Activated T-cell treated with anti-CD3 and anti-CD28 coated beads, Interleukin-2, amount 50 U/mL, for 1 hour (primary cell): ENCODE results near the gene UGT2A3.
"Not testable (repeated sequence)": the region's sequence is repeated elsewhere in the genome, so short reads cannot be mapped to it uniquely, and the experiment has no call there.

ENCODE experiments used
- DNase-seq: peaks from one replicate; pipeline ENCODE4 v3.0.0-alpha.2; 2020

Gene UGT2A3

GRCh38 chr4:68951078-68951805, at the start of gene UGT2A3:
Gene UGT2A3, minus strand, starts transcription at chr4:68951804. Its CDS starts 44 bp downstream, at chr4:68951760.
- no peak for DNase-seq

- DNase-seq: no peak
Measured at GRCh38 chr4:68997040-68997439, 45.4 kb upstream of the UGT2A3 start.

GRCh38 chr4:68995292-68995691, 43.7 kb upstream of the UGT2A3 start:
- DNase-seq: no peak

GRCh38 chr4:68987007-68987406, 35.4 kb upstream of the UGT2A3 start:
- no peak for DNase-seq

GRCh38 chr4:68985442-68985841, 33.8 kb upstream of the UGT2A3 start:
- no peak for DNase-seq

GRCh38 chr4:68984947-68985346, 33.3 kb upstream of the UGT2A3 start:
- DNase-seq: no peak

- DNase-seq: no peak
Measured at GRCh38 chr4:68963374-68963773, 11.8 kb upstream of the UGT2A3 start.

GRCh38 chr4:68962868-68963267, 11.3 kb upstream of the UGT2A3 start:
- DNase-seq: no peak

GRCh38 chr4:68960294-68961163, 8.9 kb upstream of the UGT2A3 start:
- DNase-seq: no peak

- DNase-seq: not testable (repeated sequence)
Measured at GRCh38 chr4:68959085-68959484, 7.5 kb upstream of the UGT2A3 start.

GRCh38 chr4:68954126-68954525, 2.5 kb upstream of the UGT2A3 start:
- no peak for DNase-seq

GRCh38 chr4:68953056-68953596, 1.5 kb upstream of the UGT2A3 start:
- DNase-seq: no peak

GRCh38 chr4:68951806-68952585, 392 bp upstream of the UGT2A3 start:
- DNase-seq: no peak

- DNase-seq: no peak
Measured at GRCh38 chr4:68950033-68950432, 1.6 kb downstream of the UGT2A3 start.

GRCh38 chr4:68948985-68949384, 2.6 kb downstream of the UGT2A3 start:
- no peak for DNase-seq

- no peak for DNase-seq
Measured at GRCh38 chr4:68948044-68948743, 3.4 kb downstream of the UGT2A3 start.

- no peak for DNase-seq
Measured at GRCh38 chr4:68929076-68929737, 22.4 kb downstream of the UGT2A3 start.

- DNase-seq: no peak
Measured at GRCh38 chr4:68927165-68927564, 24.4 kb downstream of the UGT2A3 start.

- DNase-seq: not testable (repeated sequence)
Measured at GRCh38 chr4:68922202-68922601, 29.4 kb downstream of the UGT2A3 start.

GRCh38 chr4:68921051-68921450, 30.6 kb downstream of the UGT2A3 start:
- no peak for DNase-seq

- DNase-seq: no peak
Measured at GRCh38 chr4:68917016-68917415, 34.6 kb downstream of the UGT2A3 start.

- no peak for DNase-seq
Measured at GRCh38 chr4:68912807-68913206, 38.8 kb downstream of the UGT2A3 start.
